Keratinocyte (primary cell): ENCODE results near the gene RNASEH2B. TPM values are rescaled to one million over a fixed set of nuclear protein-coding genes. Genes with fewer than 3 reads are reported as not detected.

Source experiments
- DNase-seq: peaks from one replicate; pipeline ENCODE4 v3.0.0-alpha.2; 2011; ENCODE audit warnings: low read depth, missing footprints, low spot score
- FAIRE-seq: peaks from 2 replicates; lab custom pipeline; 2011; peaks lifted over from hg19 to GRCh38; lab: Jason Lieb, UNC
- H2AFZ ChIP-seq: 2 replicates; pipeline ENCODE4 v1.6.0; 2012; ENCODE audit warnings: low read length, control low read depth, inconsistent platforms; ENCODE audit not compliant: control insufficient read depth
- H3K27ac ChIP-seq: 2 replicates; pipeline ENCODE4 v1.5.1; 2011; ENCODE audit warnings: low read length; ENCODE audit not compliant: control insufficient read depth, insufficient read depth
- H3K27me3 ChIP-seq: 3 replicates; pipeline ENCODE4 v1.6.0; 2011; ENCODE audit warnings: low read length; ENCODE audit not compliant: control insufficient read depth, insufficient read depth; ENCODE audit errors: extremely low read depth
- H3K36me3 ChIP-seq, 2 experiments: 2 replicates in 1 of 2; 3 replicates in 1 of 2; pipeline ENCODE4 v1.5.1; 2011; ENCODE audit warnings: low read length in 2 of 2, mild to moderate bottlenecking in 1 of 2; ENCODE audit not compliant: control insufficient read depth in 2 of 2, insufficient read depth in 2 of 2; ENCODE audit errors: extremely low read depth in 1 of 2
- H3K4me1 ChIP-seq: 3 replicates; pipeline ENCODE4 v1.5.1; 2011; ENCODE audit warnings: low read length; ENCODE audit not compliant: control insufficient read depth, insufficient read depth; ENCODE audit errors: extremely low read depth
- H3K4me2 ChIP-seq: 3 replicates; pipeline ENCODE4 v1.6.0; 2011; ENCODE audit warnings: low read depth, low read length; ENCODE audit not compliant: control insufficient read depth, insufficient read depth; ENCODE audit errors: extremely low read depth
- H3K4me3 ChIP-seq, 3 experiments: fragments of 200-600 bp in 1 of 3; sonication (generic) in 1 of 3; 2 replicates in 2 of 3; 3 replicates in 1 of 3; pipeline ENCODE4 v1.5.1; 2011 to 2016; ENCODE audit warnings: low read length in 3 of 3, mild to moderate bottlenecking in 3 of 3, control low read depth in 2 of 3, inconsistent platforms in 1 of 3, low read depth in 1 of 3, mixed read lengths in 1 of 3, mixed run types in 1 of 3, moderate library complexity in 1 of 3; ENCODE audit not compliant: control insufficient read depth in 2 of 3, insufficient read depth in 2 of 3; ENCODE audit errors: extremely low read depth in 1 of 3
- H3K79me2 ChIP-seq: 2 replicates; pipeline ENCODE4 v1.6.0; 2012; ENCODE audit warnings: low read length; ENCODE audit not compliant: control insufficient read depth, insufficient read depth
- H3K9ac ChIP-seq: 3 replicates; pipeline ENCODE4 v1.6.0; 2011; ENCODE audit warnings: low read length; ENCODE audit not compliant: control insufficient read depth, insufficient read depth; ENCODE audit errors: extremely low read depth
- H3K9me1 ChIP-seq: 3 replicates; pipeline ENCODE4 v1.6.0; 2011; ENCODE audit warnings: low read length; ENCODE audit not compliant: control insufficient read depth, insufficient read depth; ENCODE audit errors: extremely low read depth
- H3K9me3 ChIP-seq: 2 replicates; pipeline ENCODE4 v1.5.1; 2012; ENCODE audit warnings: low read depth, low read length; ENCODE audit not compliant: control insufficient read depth
- H4K20me1 ChIP-seq: 3 replicates; pipeline ENCODE4 v1.6.0; 2011; ENCODE audit warnings: low read length; ENCODE audit not compliant: control insufficient read depth, insufficient read depth; ENCODE audit errors: extremely low read depth
- CTCF ChIP-seq, 3 experiments: IDR thresholded peaks in 1 of 3; conservative IDR thresholded peaks in 1 of 3; optimal IDR thresholded peaks in 1 of 3; 2 replicates in 2 of 3; 3 replicates in 1 of 3; pipeline versions ENCODE3 to v1.5.1; 2011; ENCODE audit warnings: low read length in 3 of 3, mild to moderate bottlenecking in 3 of 3, moderate library complexity in 2 of 3, control low read depth in 1 of 3, inconsistent platforms in 1 of 3; ENCODE audit not compliant: insufficient read depth in 2 of 3; ENCODE audit errors: extremely low read depth in 1 of 3
- EZH2 ChIP-seq: IDR thresholded peaks from one replicate; pipeline ENCODE4 v1.6.1; 2012; ENCODE audit warnings: inconsistent platforms, mild to moderate bottlenecking, low read length, moderate library complexity
- dilution Hi-C: fragments of 300-500 bp; cut with MboI; formaldehyde crosslinking; loops from one replicate; pipeline ENCODE4 v1.7.0; 2020; ENCODE audit warnings: low sequenced_read_pairs; ENCODE audit not compliant: extremely low pct_ligation_motif_present
- polyA plus RNA-seq, 5 experiments: library from polyadenylated mRNA; depleted of rRNA in 3 of 5; stranded (reverse) in 3 of 5; stranded (forward) in 1 of 5; unstranded in 1 of 5; fragments of >200 nt; gene quantifications; 1 replicate in 1 of 5; 2 replicates in 3 of 5; 3 replicates in 1 of 5; pipeline versions ENCODE4 v1.2.1 to v1.2.3, GENCODE V29; 2011 to 2012; ENCODE audit warnings: missing spikeins in 2 of 5, low read depth in 1 of 5, low replicate concordance in 1 of 5

RNASEH2B gene
- polyA plus RNA-seq, 1 donor (not counting 4 experiments of a cell fraction or from before 2014, with no cell fraction given): 26.1 TPM

- H4K20me1 ChIP-seq: no peaks in the 10 kb centered on the region
- H3K27me3 ChIP-seq: peaks cover 19% of the 10 kb centered on the region
- H3K79me2 ChIP-seq: no peaks in the 10 kb centered on the region
- FAIRE-seq (no peak), DNase-seq (no peak)
- H3K9me3 ChIP-seq: no peaks in the 10 kb centered on the region
- no peak overlapping the region for H3K9ac ChIP-seq
- H2AFZ ChIP-seq: no peak overlapping the region
- no peak overlapping the region for H3K27ac ChIP-seq
- H3K36me3 ChIP-seq: no peaks in the 10 kb centered on the region
- no peak overlapping the region for H3K4me2 ChIP-seq
- H3K9me1 ChIP-seq: no peaks in the 10 kb centered on the region
- peaks cover 17% of the 10 kb centered on the region for H3K4me1 ChIP-seq
- H3K4me3 ChIP-seq: no peak overlapping the region
- TF ChIP-seq CTCF (optimal IDR thresholded peaks at IDR 0.05 in 1 of 3, IDR thresholded peaks at IDR 0.05 in 1 of 3, conservative IDR thresholded peaks at IDR 0.05 in 1 of 3; ENCODE audit: extremely low read depth in 1 of 3, insufficient read depth in 2 of 3, low read length in 3 of 3) (no peak), EZH2 (no peak)
- dilution Hi-C loops: no loop called here
Measured at GRCh38 chr13:51004111-51004865, 94.7 kb downstream of the RNASEH2B start.

- no peaks in the 10 kb centered on the region for H3K36me3 ChIP-seq
- H3K79me2 ChIP-seq: no peaks in the 10 kb centered on the region
- no peak overlapping the region for H3K9ac ChIP-seq
- no peaks in the 10 kb centered on the region for H4K20me1 ChIP-seq
- H3K9me1 ChIP-seq: no peaks in the 10 kb centered on the region
- no peak for TF ChIP-seq EZH2
- no peak for TF ChIP-seq CTCF (optimal IDR thresholded peaks at IDR 0.05 in 1 of 3, IDR thresholded peaks at IDR 0.05 in 1 of 3, conservative IDR thresholded peaks at IDR 0.05 in 1 of 3; ENCODE audit: extremely low read depth in 1 of 3, insufficient read depth in 2 of 3, low read length in 3 of 3)
- dilution Hi-C loops: no loop called here
- H3K9me3 ChIP-seq: no peaks in the 10 kb centered on the region
- no peak for FAIRE-seq
- H3K27ac ChIP-seq: no peak overlapping the region
- H3K4me2 ChIP-seq: no peak overlapping the region
- DNase-seq: no peak
- no peak overlapping the region for H2AFZ ChIP-seq
- H3K27me3 ChIP-seq: peaks cover 19% of the 10 kb centered on the region
- peaks cover 13% of the 10 kb centered on the region for H3K4me1 ChIP-seq
- H3K4me3 ChIP-seq: no peak overlapping the region
Measured at GRCh38 chr13:51004918-51005460, 95.4 kb downstream of the RNASEH2B start.
